ENCODE measurements around the gene LPAR2. TPM values are rescaled to one million over a fixed set of nuclear protein-coding genes. Genes with fewer than 3 reads are reported as not detected.

The LPAR2 gene
- total and polyA plus RNA-seq, 12 donors: 0.25 to 1.9 (median 0.94) TPM; not detected in 1

GRCh38 chr19:19659646-19660245, 31.7 kb upstream of the LPAR2 start:
- Histone ChIP-seq H3K27me3 (no peaks in the 10 kb centered on the region), H3K4me1 (peaks cover 5 to 28% (median 20%) of the 10 kb centered on the region in 9 donors), H3K27ac (no peak overlapping the region), H3K9me3 (no peaks in the 10 kb centered on the region), H3K36me3 (peaks cover 4 to 60% (median 33%) of the 10 kb centered on the region in 9 donors), H3K4me3 (no peak overlapping the region)
- TF ChIP-seq CTCF (IDR thresholded peaks at IDR 0.05): no peak
- DNase-seq (no peak), ATAC-seq (no peak)
- 84 to 85% methylated on average over 17 of the region's 17 CpGs for WGBS, 2 donors
- intact Hi-C loops (cut with DNase I): loop anchor here in 2 of 10 donors (5.0 to 10.0 kb wide), 4 partner anchors 73 to 245 kb away; partner anchors contain the start of genes ZNF14 (in 1 of the 2), ZNF506 (in 1 of the 2) and ZNF93 (in 1 of the 2)

- WGBS, 2 donors: 62 to 64% methylated on average over 10 of the region's 10 CpGs
- intact Hi-C loops (cut with DNase I): no loop called here
- H3K4me3 ChIP-seq: no peak overlapping the region
- H3K27me3 ChIP-seq: no peaks in the 10 kb centered on the region
- TF ChIP-seq CTCF (IDR thresholded peaks at IDR 0.05): no peak
- no peak overlapping the region for H3K27ac ChIP-seq
- H3K4me1 ChIP-seq: peaks cover 4 to 15% (median 10%) of the 10 kb centered on the region in 9 donors
- H3K9me3 ChIP-seq: no peaks in the 10 kb centered on the region
- peaks cover 7 to 84% (median 56%) of the 10 kb centered on the region in 9 donors for H3K36me3 ChIP-seq
- DNase-seq (no peak), ATAC-seq (no peak)
These were observed 29.4 kb upstream of the LPAR2 start for GRCh38 chr19:19657397-19657783.

GRCh38 chr19:19656451-19657396, 28.7 kb upstream of the LPAR2 start:
- no peak for DNase-seq
- intact Hi-C loops (cut with DNase I): no loop called here
- Histone ChIP-seq H3K27me3 (no peaks in the 10 kb centered on the region), H3K36me3 (peaks cover 7 to 91% (median 61%) of the 10 kb centered on the region in 9 donors), H3K4me1 (peaks cover 0 to 8% (median 5%) of the 10 kb centered on the region in 9 donors), H3K27ac (no peak overlapping the region), H3K4me3 (no peak overlapping the region), H3K9me3 (no peaks in the 10 kb centered on the region)
- TF ChIP-seq CTCF (IDR thresholded peaks at IDR 0.05): no peak
- WGBS, 2 donors: 92 to 93% methylated on average over 33 of the region's 33 CpGs
- ATAC-seq: no peak

DNA sequence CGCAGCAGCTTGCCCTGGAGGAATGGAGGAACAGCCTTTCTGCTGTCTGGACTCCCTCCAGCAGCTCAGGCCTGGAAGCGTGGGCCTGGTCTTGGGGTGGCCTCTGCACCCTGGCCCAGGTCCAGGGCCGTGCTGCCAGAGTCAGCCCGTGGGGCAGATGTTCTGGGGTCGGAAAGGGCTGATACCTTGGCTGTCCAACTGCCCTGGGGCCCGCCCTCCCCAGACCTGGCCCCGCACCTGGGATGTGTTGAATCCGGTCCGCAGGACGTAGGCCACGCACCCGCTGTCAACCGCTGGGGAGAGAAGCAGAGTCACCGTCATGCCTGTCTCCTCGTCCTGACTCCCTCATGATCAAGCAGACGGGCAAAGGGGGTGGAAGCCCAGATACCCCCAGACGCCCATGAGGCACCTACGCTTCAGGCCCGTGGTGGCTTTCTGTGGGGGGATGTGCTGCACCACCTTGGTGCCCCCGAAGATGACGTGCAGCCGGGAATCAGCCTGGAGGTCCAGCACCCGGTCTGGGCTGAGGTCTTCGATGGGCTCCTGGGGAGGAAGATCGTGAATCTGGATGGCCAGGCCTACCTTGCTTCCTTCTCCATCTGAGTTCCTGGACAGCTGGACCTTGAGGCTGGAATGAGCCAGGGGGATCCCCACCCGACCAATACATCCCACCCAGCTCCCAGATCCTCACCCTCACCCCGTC, 27.8 kb upstream of the LPAR2 start:
- Histone ChIP-seq H3K27ac (no peak overlapping the region), H3K9me3 (no peaks in the 10 kb centered on the region), H3K4me3 (no peak overlapping the region), H3K36me3 (peaks cover 7 to 97% (median 65%) of the 10 kb centered on the region in 9 donors), H3K27me3 (no peaks in the 10 kb centered on the region), H3K4me1 (peaks cover 0 to 6% (median 0%) of the 10 kb centered on the region in 9 donors)
- no peak for TF ChIP-seq CTCF (IDR thresholded peaks at IDR 0.05)
- 92 to 93% methylated on average over 27 of the region's 27 CpGs for WGBS, 2 donors
- no peak for ATAC-seq
- intact Hi-C loops (cut with DNase I): no loop called here
- no peak for DNase-seq
